IMR-90 (cell line): ENCODE data around the gene TGFBR2. TPM values are rescaled to one million over a fixed set of nuclear protein-coding genes. Genes with fewer than 3 reads are reported as not detected.

Experiments
- ATAC-seq: fragments of 200-7000 bp; cut with Tn5 transposase; 2 replicates; pipeline ENCODE4 v1.9.1; 2020; ENCODE audit warnings: low read depth, mild to moderate bottlenecking, moderate library complexity
- BruUV-seq: library from RNA; stranded (reverse); fragments of 400-500 nt; replicated peaks from 2 replicates; lab custom pipeline; 2021; lab: Mats Ljungman, UMichigan
- CTCF ChIA-PET: fragments of 300-600 bp; formaldehyde crosslinking; extraction: SDS; loops from one replicate; lab custom pipeline; 2021; ENCODE audit warnings: antibody characterized with exemption; lab: Yijun Ruan, JAX
- POLR2A ChIA-PET: fragments of 300-600 bp; sonication (Branson Sonifier 250); formaldehyde crosslinking; loops from one replicate; lab custom pipeline; 2022; ENCODE audit warnings: antibody characterized with exemption; ENCODE audit not compliant: unreplicated experiment; lab: Charles Lee
- DNase-seq: peaks from one replicate; pipeline ENCODE4 v3.0.0; 2013
- H2AFZ ChIP-seq: replicated peaks from 2 replicates; pipeline ENCODE3; 2013; ENCODE audit warnings: low read length, mild to moderate bottlenecking; ENCODE audit not compliant: poor library complexity
- H2AK5ac ChIP-seq: 2 replicates; pipeline ENCODE4 v1.6.1; 2013; ENCODE audit warnings: low read depth, low read length, inconsistent platforms
- H2AK9ac ChIP-seq: replicated peaks from 2 replicates; pipeline ENCODE3; 2013; ENCODE audit warnings: mild to moderate bottlenecking, low read depth, low read length, moderate library complexity; ENCODE audit not compliant: poor library complexity
- H2BK120ac ChIP-seq: 2 replicates; pipeline ENCODE4 v1.6.1; 2013; ENCODE audit warnings: low read depth, low read length, inconsistent platforms
- H2BK15ac ChIP-seq: 3 replicates; pipeline ENCODE4 v1.6.1; 2013; ENCODE audit warnings: low read depth, low read length, inconsistent platforms
- H2BK20ac ChIP-seq: 2 replicates; pipeline ENCODE4 v1.6.1; 2013; ENCODE audit warnings: low read depth, mild to moderate bottlenecking, inconsistent platforms, low read length, moderate library complexity
- H2BK5ac ChIP-seq: 2 replicates; pipeline ENCODE4 v1.6.1; 2013; ENCODE audit warnings: mild to moderate bottlenecking, low read depth, low read length, inconsistent platforms; ENCODE audit not compliant: poor library complexity, severe bottlenecking
- H3K14ac ChIP-seq: replicated peaks from 2 replicates; pipeline ENCODE4 v1.6.1; 2013; ENCODE audit warnings: low read depth, low read length, inconsistent platforms
- H3K18ac ChIP-seq: 2 replicates; pipeline ENCODE4 v1.6.1; 2013; ENCODE audit warnings: low read depth, low read length, control low read depth
- H3K23ac ChIP-seq: 2 replicates; pipeline ENCODE4 v1.6.1; 2013; ENCODE audit warnings: low read depth, low read length, inconsistent platforms
- H3K27ac ChIP-seq: 2 replicates; pipeline ENCODE4 v1.5.1; 2013; ENCODE audit warnings: mild to moderate bottlenecking, control low read depth, low read length; ENCODE audit not compliant: insufficient read depth
- H3K27me3 ChIP-seq: 2 replicates; pipeline ENCODE4 v1.6.1; 2013; ENCODE audit warnings: low read length; ENCODE audit not compliant: control insufficient read depth, insufficient read depth
- H3K36me3 ChIP-seq: 2 replicates; pipeline ENCODE4 v1.6.1; 2013; ENCODE audit warnings: low read length, mixed read lengths; ENCODE audit not compliant: control insufficient read depth, insufficient read depth
- H3K4ac ChIP-seq: 2 replicates; pipeline ENCODE4 v1.6.1; 2013; ENCODE audit warnings: low read depth, low read length, inconsistent platforms
- H3K4me1 ChIP-seq: 2 replicates; pipeline ENCODE4 v1.6.1; 2013; ENCODE audit warnings: low read length, mixed read lengths; ENCODE audit not compliant: control insufficient read depth, insufficient read depth
- H3K4me2 ChIP-seq: 2 replicates; pipeline ENCODE4 v1.6.1; 2013; ENCODE audit warnings: low read depth, mild to moderate bottlenecking, control low read depth, low read length, moderate library complexity
- H3K4me3 ChIP-seq: 2 replicates; pipeline ENCODE4 v1.5.1; 2013; ENCODE audit warnings: low read depth, mild to moderate bottlenecking, control low read depth, low read length, moderate library complexity; ENCODE audit not compliant: insufficient read depth
- H3K56ac ChIP-seq: 2 replicates; pipeline ENCODE4 v1.6.1; 2013; ENCODE audit warnings: low read length, inconsistent platforms; ENCODE audit not compliant: insufficient read depth; ENCODE audit errors: extremely low read depth
- H3K79me1 ChIP-seq, 2 experiments: 2 replicates each; pipeline ENCODE4 v1.6.1; 2013; ENCODE audit warnings: low read length in 2 of 2, inconsistent platforms in 1 of 2, low read depth in 1 of 2
- H3K9ac ChIP-seq: 2 replicates; pipeline ENCODE4 v1.6.1; 2013; ENCODE audit warnings: low read depth, low read length, control low read depth
- H3K9me1 ChIP-seq: 2 replicates; pipeline ENCODE4 v1.6.1; 2013; ENCODE audit warnings: low read length, inconsistent platforms; ENCODE audit not compliant: insufficient read depth
- H3K9me3 ChIP-seq: 2 replicates; pipeline ENCODE4 v1.6.1; 2013; ENCODE audit warnings: low read length; ENCODE audit not compliant: control insufficient read depth, insufficient read depth
- H4K20me1 ChIP-seq: 2 replicates; pipeline ENCODE4 v1.6.1; 2013; ENCODE audit warnings: low read length, inconsistent platforms; ENCODE audit not compliant: insufficient read depth
- H4K5ac ChIP-seq: 2 replicates; pipeline ENCODE4 v1.6.1; 2013; ENCODE audit warnings: mild to moderate bottlenecking, low read depth, low read length, control low read depth
- H4K8ac ChIP-seq, 2 experiments: 2 replicates each; pipeline ENCODE4 v1.6.1; 2013; ENCODE audit warnings: low read depth in 2 of 2, low read length in 2 of 2, control low read depth in 1 of 2, inconsistent platforms in 1 of 2
- H4K91ac ChIP-seq: 2 replicates; pipeline ENCODE4 v1.6.1; 2013; ENCODE audit warnings: low read depth, low read length, inconsistent platforms; ENCODE audit not compliant: insufficient read depth
- FOS ChIP-seq: fragments of 150-350 bp; IDR thresholded peaks from 2 replicates; pipeline ENCODE4 v1.6.1; 2016; ENCODE audit warnings: low read depth, low read length
- MAZ ChIP-seq: IDR thresholded peaks from 2 replicates; pipeline ENCODE4 v1.6.1; 2012; ENCODE audit warnings: low read depth, mild to moderate bottlenecking, low read length, improper control_type of control experiment, moderate library complexity, borderline replicate concordance
- POLR2A ChIP-seq: IDR thresholded peaks from 2 replicates; pipeline ENCODE4 v1.6.1; 2012; ENCODE audit warnings: mild to moderate bottlenecking, low read depth, low read length
- SMC3 ChIP-seq: fragments of 150-350 bp; IDR thresholded peaks from 2 replicates; pipeline ENCODE4 v1.6.1; 2016; ENCODE audit warnings: low read depth, mild to moderate bottlenecking, antibody characterized with exemption, low read length, moderate library complexity
- WGBS, 2 experiments: methylation state at CpG; one replicate each; pipeline versions ENCODE4 v1.1.5 to v1.1.7; 2013; ENCODE audit warnings: missing lambda C conversion rate in 2 of 2; ENCODE audit not compliant: insufficient read length in 1 of 2; ENCODE audit errors: extremely low coverage in 2 of 2; 5-methylcytosine and 5-hydroxymethylcytosine counted together
- dilution Hi-C: fragments of 300-500 bp; cut with HindIII; formaldehyde crosslinking; loops from one replicate; pipeline ENCODE4 v1.14.3; 2018; ENCODE audit warnings: low sequenced_read_pairs; ENCODE audit not compliant: unreplicated experiment
- in situ Hi-C: fragments of 300-500 bp; cut with MboI; formaldehyde crosslinking; loops from 3 replicates; pipeline ENCODE4 v1.14.3; 2019; ENCODE audit warnings: low sequenced_read_pairs, inconsistent platforms, mixed read lengths
- intact Hi-C: fragments of 100-400 bp; cut with micrococcal nuclease; formaldehyde crosslinking; loops from 2 replicates; pipeline ENCODE4 v1.10.0; 2022
- polyA plus RNA-seq, 3 experiments: library from polyadenylated mRNA; depleted of rRNA; stranded (reverse); fragments of >200 nt; gene quantifications; 2 replicates each; pipeline ENCODE4 v1.2.3, GENCODE V29; 2012; ENCODE audit warnings: low replicate concordance in 1 of 3
- total RNA-seq: library from RNA; depleted of rRNA; stranded (reverse); fragments of >200 nt; gene quantifications from 2 replicates; pipeline ENCODE4 v1.2.3, GENCODE V29; 2012
- TF ChIP-seq, protein P1 (sequence below): fragments of 150-350 bp; IDR thresholded peaks from 2 replicates; pipeline ENCODE4 v1.6.1; 2016; ENCODE audit warnings: low read depth, mild to moderate bottlenecking, low read length, moderate library complexity, borderline replicate concordance
- TF ChIP-seq, protein P2 (sequence below): fragments of 150-350 bp; IDR thresholded peaks from 2 replicates; pipeline ENCODE4 v1.6.1; 2017; ENCODE audit warnings: mild to moderate bottlenecking, antibody characterized with exemption, low read length, low read depth

Gene TGFBR2
- total and polyA plus RNA-seq, 2 of the 4 experiments (the other 2 are of a cell fraction): 63.7 to 87.5 TPM

DNA sequence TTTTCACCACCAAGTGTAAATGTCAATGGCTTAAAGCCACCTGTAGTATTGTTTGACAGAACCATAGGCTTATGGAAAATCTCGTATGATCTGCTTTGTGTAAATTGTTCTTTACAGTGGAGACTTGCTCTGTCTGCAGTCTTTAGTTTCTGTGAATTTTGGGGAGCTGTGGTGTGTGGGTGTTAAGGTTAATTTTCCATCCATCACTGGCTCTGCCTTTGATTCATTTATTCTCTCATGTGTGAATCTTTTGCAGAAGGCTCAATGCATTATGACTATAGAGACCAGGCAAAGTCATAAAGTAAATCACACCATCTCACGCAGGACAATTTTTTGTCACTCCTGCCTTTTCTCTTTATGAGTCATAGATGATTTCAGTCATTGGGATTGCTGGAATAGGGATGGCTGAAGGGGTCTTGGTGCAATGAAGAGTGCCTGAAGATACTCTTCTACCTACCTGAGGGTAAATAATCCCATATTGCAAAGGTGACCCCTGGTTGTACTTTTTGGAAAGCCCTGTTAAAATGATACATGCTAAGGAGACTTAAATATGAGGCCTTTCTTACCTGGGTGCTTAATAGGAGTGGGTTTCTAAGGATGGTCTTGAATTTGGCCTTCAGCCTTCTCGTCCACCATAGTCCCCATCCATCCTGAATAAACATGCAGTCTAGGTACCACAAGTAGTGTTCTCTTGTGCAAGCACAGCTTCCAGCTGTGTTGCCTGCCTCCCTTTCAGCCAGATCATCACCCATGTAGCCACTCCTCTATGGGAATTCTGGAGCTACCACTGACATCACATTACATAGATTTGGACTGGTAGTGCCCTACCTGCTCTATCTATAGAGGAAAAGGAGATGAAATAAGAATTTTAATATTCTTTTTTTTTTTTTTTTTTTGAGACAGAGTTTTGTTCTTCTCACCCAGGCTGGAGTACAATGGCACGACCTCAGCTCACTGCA, 14.3 kb downstream of the TGFBR2 start:
- H3K36me3 ChIP-seq: peaks cover 3% of the 10 kb centered on the region; the same call in 1 of the 2 replicates
- H3K9me1 ChIP-seq: peaks cover 6% of the 10 kb centered on the region; the same call in 1 of the 2 replicates
- ChIA-PET POLR2A (no interaction called here), CTCF (no interaction called here)
- H3K4me1 ChIP-seq: peaks cover 11% of the 10 kb centered on the region
- no peak overlapping the region for H3K9ac ChIP-seq
- H4K91ac ChIP-seq: no peak overlapping the region
- H3K23ac ChIP-seq: no peak overlapping the region
- ATAC-seq: no peak
- no peak overlapping the region for H2BK20ac ChIP-seq
- no peak overlapping the region for H3K4me2 ChIP-seq
- TF ChIP-seq, protein P1, sequence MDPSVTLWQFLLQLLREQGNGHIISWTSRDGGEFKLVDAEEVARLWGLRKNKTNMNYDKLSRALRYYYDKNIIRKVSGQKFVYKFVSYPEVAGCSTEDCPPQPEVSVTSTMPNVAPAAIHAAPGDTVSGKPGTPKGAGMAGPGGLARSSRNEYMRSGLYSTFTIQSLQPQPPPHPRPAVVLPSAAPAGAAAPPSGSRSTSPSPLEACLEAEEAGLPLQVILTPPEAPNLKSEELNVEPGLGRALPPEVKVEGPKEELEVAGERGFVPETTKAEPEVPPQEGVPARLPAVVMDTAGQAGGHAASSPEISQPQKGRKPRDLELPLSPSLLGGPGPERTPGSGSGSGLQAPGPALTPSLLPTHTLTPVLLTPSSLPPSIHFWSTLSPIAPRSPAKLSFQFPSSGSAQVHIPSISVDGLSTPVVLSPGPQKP: no peak
- TF ChIP-seq POLR2A (no peak), MAZ (no peak), FOS (no peak), SMC3 (no peak)
- TF ChIP-seq, protein P2, sequence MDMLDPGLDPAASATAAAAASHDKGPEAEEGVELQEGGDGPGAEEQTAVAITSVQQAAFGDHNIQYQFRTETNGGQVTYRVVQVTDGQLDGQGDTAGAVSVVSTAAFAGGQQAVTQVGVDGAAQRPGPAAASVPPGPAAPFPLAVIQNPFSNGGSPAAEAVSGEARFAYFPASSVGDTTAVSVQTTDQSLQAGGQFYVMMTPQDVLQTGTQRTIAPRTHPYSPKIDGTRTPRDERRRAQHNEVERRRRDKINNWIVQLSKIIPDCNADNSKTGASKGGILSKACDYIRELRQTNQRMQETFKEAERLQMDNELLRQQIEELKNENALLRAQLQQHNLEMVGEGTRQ: no peak
- no peak overlapping the region for H2AK5ac ChIP-seq
- no peak overlapping the region for H3K4me3 ChIP-seq
- dilution Hi-C loops: no loop called here
- no peaks in the 10 kb centered on the region for H3K9me3 ChIP-seq
- no peak for DNase-seq
- H3K56ac ChIP-seq: no peak overlapping the region
- H3K27me3 ChIP-seq: no peaks in the 10 kb centered on the region
- WGBS, 2 experiments: no CpG with 5 or more reads among the region's 4 CpGs
- in situ Hi-C loops: no loop called here
- no peak overlapping the region for H2AK9ac ChIP-seq
- no peak overlapping the region for H4K5ac ChIP-seq
- no peak overlapping the region for H2BK120ac ChIP-seq
- peaks cover 19% of the 10 kb centered on the region; the same call in 1 of the 2 replicates for H4K20me1 ChIP-seq
- intact Hi-C loops: no loop called here
- BruUV-seq: no TSS peak
- no peak overlapping the region for H3K14ac ChIP-seq
- 0 out of 4 replicates have a peak overlapping the region, but pooled peaks of 1 of the 2 experiments have one; percentile 28 for H4K8ac ChIP-seq
- no peak overlapping the region for H2AFZ ChIP-seq
- H3K18ac ChIP-seq: no peak overlapping the region; the same call in 1 of the 2 replicates
- H3K79me1 ChIP-seq: peaks cover 21 to 66% of the 10 kb centered on the region in 2 experiments
- H3K4ac ChIP-seq: no peak overlapping the region
- H2BK15ac ChIP-seq: no peak overlapping the region; the same call in 2 of the 3 replicates
- H3K27ac ChIP-seq: no peak overlapping the region
- no peak overlapping the region for H2BK5ac ChIP-seq
